Heart right ventricle (tissue), 16 donors: ENCODE measurements around the gene RDH16. TPM values are rescaled to one million over a fixed set of nuclear protein-coding genes. Genes with fewer than 3 reads are reported as not detected.

ENCODE experiments used
- ATAC-seq, 8 donors: fragments of 200-7000 bp; cut with Tn5 transposase; one replicate each; pipeline ENCODE4 v1.9.1; 2020; ENCODE audit warnings: mild to moderate bottlenecking in 8 of 8, moderate library complexity in 8 of 8, moderate number of reproducible peaks in 1 of 8
- DNase-seq, 2 donors: peaks; one replicate each; pipeline ENCODE4 v3.0.0-alpha.2; 2020
- H3K27ac ChIP-seq, 10 donors: fragments of 200-600 bp; sonication (generic) in 2 of 10; one replicate each; pipeline versions ENCODE4 v1.5.0 to v1.8.0; 2020 to 2022; ENCODE audit warnings: mild to moderate bottlenecking in 3 of 10
- H3K27me3 ChIP-seq, 7 donors: fragments of 200-600 bp; one replicate each; pipeline ENCODE4 v1.8.0; 2021 to 2022; ENCODE audit warnings: mild to moderate bottlenecking in 2 of 7
- H3K36me3 ChIP-seq, 9 donors: fragments of 200-600 bp; sonication (generic) in 1 of 9; one replicate each; pipeline versions ENCODE4 v1.5.0 to v1.8.0; 2020 to 2022; ENCODE audit warnings: mild to moderate bottlenecking in 2 of 9
- H3K4me1 ChIP-seq, 9 donors: fragments of 200-600 bp; sonication (generic) in 1 of 9; one replicate each; pipeline versions ENCODE4 v1.5.0 to v1.8.0; 2020 to 2022; ENCODE audit warnings: mild to moderate bottlenecking in 4 of 9
- H3K4me3 ChIP-seq, 10 donors: fragments of 200-600 bp; sonication (generic) in 2 of 10; one replicate each; pipeline versions ENCODE4 v1.5.0 to v1.8.0; 2020 to 2022; ENCODE audit warnings: mild to moderate bottlenecking in 7 of 10, moderate library complexity in 2 of 10
- H3K9me3 ChIP-seq, 11 donors: fragments of 200-600 bp in 10 of 11; sonication (generic) in 2 of 11; one replicate each; pipeline versions ENCODE4 v1.5.0 to v1.8.0; 2013 to 2022; ENCODE audit warnings: mild to moderate bottlenecking in 2 of 11, control low read depth in 1 of 11, moderate library complexity in 1 of 11
- WGBS, 2 donors: extraction: QIAGEN DNeasy Blood & Tissue Kit; methylation state at CpG; one replicate each; pipeline ENCODE4 v1.1.7; 2013; ENCODE audit warnings: inconsistent platforms in 1 of 2; 5-methylcytosine and 5-hydroxymethylcytosine counted together
- intact Hi-C, 10 donors: fragments of 100-400 bp; cut with DNase I; formaldehyde crosslinking; loops; one replicate each; pipeline versions ENCODE4 v1.11.1 to v1.14.2; 2022
- polyA plus RNA-seq, 2 donors: library from polyadenylated mRNA; stranded (reverse); fragments of 200-250 nt; gene quantifications; one replicate each; pipeline ENCODE4 v1.2.3, GENCODE V29; 2013
- total RNA-seq, 10 donors: library from RNA; stranded (reverse); fragmentation: NEBNext Ultra II Directional in 3 of 10; extraction: Animal tissue kit (Norgen Biotek cat#: 25700) in 3 of 10; gene quantifications; one replicate each; pipeline versions ENCODE4 v1.2.1 to v1.2.4, GENCODE V29; 2021 to 2023
- TF ChIP-seq, protein P1 (sequence below), 9 donors: fragments of 200-600 bp; sonication (generic) in 2 of 9; IDR thresholded peaks; one replicate each; pipeline versions ENCODE4 v1.5.0 to v1.8.0; 2021 to 2022; ENCODE audit warnings: antibody characterized with exemption in 9 of 9, mild to moderate bottlenecking in 5 of 9, moderate library complexity in 1 of 9
- donor health status: Arrhythmogenic right ventricular cardiomyopathy.
- donor health status: ischemic (EF 13 %, LVEDD 7.1; RV severe dilation, severe dysfunction).
- donor health status: healthy with polysubstance abuse.
- donor health status: DM: no; HTN: yes; CAD: no.
- donor health status: DM: no; HTN: no; CAD: no.
- donor health status: ischemic (EF 25% LVEDD 6.9; RV normal size, moderate dysfunction).
- donor health status: ischemic (EF 25% LVEDD 5.7; RV mildly dilated, moderate dysfunction).
- donor health status: healthy.
- donor health status: DM: yes; HTN: yes; CAD: no.
- donor health status: Ischemic cardiomyopathy.
- donor health status: ischemic (EF 35%, LVEDD 5.7; RV mildly dilated, moderate dysfunction).
- donor health status: nonischemic (EF 11% LVEDD 7.7; RV severe dilation, severe dysfunction).
- donor health status: DM: yes; HTN: yes; CAD: no.
- donor health status: PGD.
- donor health status: ischemic (EF 29% LVEDD 5.4; RV normal size, mild dysfunction).
- donor health status: nonischemic (EF 23%, LVEDD 6.1; RV moderate dilation, normal function).

RDH16 gene
- total and polyA plus RNA-seq, 12 donors = 0.12 to 0.59 (median 0.23) TPM; not detected in 2

DNA sequence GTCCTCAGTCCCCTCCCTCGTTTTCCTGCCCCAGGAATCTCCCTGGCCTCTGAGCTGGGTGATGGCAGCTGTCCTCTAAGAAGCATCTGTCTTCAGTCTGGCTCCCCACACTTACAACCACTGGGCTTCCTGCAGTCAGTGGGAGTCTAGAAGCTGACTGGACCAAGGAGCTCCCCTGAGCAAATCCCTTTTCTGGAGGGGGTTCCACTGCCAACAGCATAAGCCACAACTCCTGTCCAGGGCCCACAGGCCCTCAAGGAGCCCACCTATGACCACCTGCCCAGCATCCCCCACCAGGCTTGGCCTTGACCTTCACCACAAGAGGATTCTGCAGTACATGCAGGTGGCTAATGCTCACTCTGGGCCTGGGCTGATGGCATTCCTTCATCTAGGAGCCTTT lies 4.1 kb downstream of the RDH16 start:
- 14 to 25% methylated on average over 1 of the region's 1 CpG for WGBS, 2 donors
- DNase-seq = no peak

DNA sequence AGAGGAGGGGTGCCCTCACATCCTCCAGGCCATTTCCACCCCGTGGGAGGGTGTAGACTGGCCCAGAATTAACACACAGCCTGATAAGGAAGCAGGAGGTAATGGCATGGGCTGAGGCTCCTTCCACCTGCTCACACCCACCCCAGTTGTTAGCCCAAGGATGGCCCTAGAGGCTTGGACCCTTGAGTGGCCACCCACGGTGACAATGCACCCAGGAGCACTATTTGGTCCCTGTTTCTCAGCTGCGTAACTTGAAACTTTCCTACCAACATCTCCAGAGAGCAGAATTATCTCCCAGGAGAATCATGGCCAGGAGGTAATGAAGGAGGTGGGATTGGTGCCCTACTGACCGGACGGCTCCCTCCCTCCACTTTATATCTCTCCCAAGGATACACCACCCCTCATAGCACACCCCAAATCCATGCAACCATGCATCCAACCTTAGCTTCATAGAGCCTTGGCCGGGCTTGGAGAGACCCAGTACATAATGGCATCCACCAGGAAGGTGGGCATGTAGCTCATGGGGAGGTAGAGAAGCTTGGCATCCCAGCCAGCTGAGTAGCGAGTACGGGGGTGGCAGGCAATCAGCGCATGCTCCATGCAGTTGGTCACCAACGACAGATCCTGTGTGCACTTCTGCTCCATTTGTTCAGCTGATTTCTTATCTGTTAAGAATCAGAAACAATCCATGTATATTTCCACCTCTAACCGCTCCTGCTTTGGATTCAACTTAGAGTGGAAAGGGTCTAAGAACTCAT lies 5.6 kb downstream of the RDH16 start:
- Histone ChIP-seq H3K9me3 (no peaks in the 10 kb centered on the region), H3K27me3 (no peaks in the 10 kb centered on the region), H3K36me3 (no peaks in the 10 kb centered on the region), H3K4me1 (peaks cover 0 to 5% (median 0%) of the 10 kb centered on the region in 9 donors), H3K27ac (no peak overlapping the region), H3K4me3 (no peak overlapping the region)
- WGBS, 2 donors = 87 to 89% methylated on average over 11 of the region's 11 CpGs
- ATAC-seq = no peak
- TF ChIP-seq, protein P1, sequence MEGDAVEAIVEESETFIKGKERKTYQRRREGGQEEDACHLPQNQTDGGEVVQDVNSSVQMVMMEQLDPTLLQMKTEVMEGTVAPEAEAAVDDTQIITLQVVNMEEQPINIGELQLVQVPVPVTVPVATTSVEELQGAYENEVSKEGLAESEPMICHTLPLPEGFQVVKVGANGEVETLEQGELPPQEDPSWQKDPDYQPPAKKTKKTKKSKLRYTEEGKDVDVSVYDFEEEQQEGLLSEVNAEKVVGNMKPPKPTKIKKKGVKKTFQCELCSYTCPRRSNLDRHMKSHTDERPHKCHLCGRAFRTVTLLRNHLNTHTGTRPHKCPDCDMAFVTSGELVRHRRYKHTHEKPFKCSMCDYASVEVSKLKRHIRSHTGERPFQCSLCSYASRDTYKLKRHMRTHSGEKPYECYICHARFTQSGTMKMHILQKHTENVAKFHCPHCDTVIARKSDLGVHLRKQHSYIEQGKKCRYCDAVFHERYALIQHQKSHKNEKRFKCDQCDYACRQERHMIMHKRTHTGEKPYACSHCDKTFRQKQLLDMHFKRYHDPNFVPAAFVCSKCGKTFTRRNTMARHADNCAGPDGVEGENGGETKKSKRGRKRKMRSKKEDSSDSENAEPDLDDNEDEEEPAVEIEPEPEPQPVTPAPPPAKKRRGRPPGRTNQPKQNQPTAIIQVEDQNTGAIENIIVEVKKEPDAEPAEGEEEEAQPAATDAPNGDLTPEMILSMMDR (IDR thresholded peaks at IDR 0.05) = no peak
- intact Hi-C loops = no loop called here
- no peak for DNase-seq

More for the DNA sequence above, 4.1 kb downstream of the RDH16 start:
- no peak for ATAC-seq
- H3K4me1 ChIP-seq = peaks cover 0 to 5% (median 0%) of the 10 kb centered on the region in 9 donors
- H3K27me3 ChIP-seq = no peaks in the 10 kb centered on the region
- no peak overlapping the region for H3K4me3 ChIP-seq
- H3K27ac ChIP-seq = no peak overlapping the region
- intact Hi-C loops = no loop called here
- no peaks in the 10 kb centered on the region for H3K36me3 ChIP-seq
- H3K9me3 ChIP-seq = peaks cover 0 to 7% (median 2%) of the 10 kb centered on the region in 11 donors
- TF ChIP-seq, protein P1 (IDR thresholded peaks at IDR 0.05) = no peak

DNA sequence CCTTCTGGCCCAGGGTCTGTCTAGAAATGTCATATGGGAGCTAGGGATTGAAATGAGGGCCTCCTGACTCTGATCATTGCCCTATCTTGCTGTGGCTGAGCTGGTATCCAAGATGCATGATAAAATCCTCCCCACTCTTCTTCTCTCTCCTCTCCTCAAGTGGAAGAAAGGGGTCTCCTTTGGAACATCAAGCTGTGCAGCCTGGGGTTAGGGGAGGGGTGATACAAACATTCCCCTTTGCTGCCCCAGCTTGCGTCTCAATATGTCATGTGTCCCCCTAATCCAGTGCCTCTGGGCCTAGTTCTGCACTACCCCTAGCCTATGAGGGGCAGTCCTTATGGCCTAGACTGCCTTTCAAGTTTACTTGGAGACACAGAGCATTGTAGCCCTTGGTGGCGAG lies 8.5 kb downstream of the RDH16 start:
- ATAC-seq (no peak), DNase-seq (no peak)
- Histone ChIP-seq H3K4me1 (no peaks in the 10 kb centered on the region), H3K36me3 (no peaks in the 10 kb centered on the region), H3K4me3 (no peak overlapping the region), H3K27ac (no peak overlapping the region), H3K9me3 (peaks cover 0 to 4% (median 0%) of the 10 kb centered on the region in 11 donors), H3K27me3 (no peaks in the 10 kb centered on the region)
- WGBS, 2 donors = 98 to 99% methylated on average over 2 of the region's 2 CpGs
- TF ChIP-seq, protein P1 (IDR thresholded peaks at IDR 0.05) = no peak
- intact Hi-C loops = loop anchor here in 1 of 10 donors (5.0 kb wide), 1 partner anchor 53 kb away; no protein-coding TSS in a partner anchor

DNA sequence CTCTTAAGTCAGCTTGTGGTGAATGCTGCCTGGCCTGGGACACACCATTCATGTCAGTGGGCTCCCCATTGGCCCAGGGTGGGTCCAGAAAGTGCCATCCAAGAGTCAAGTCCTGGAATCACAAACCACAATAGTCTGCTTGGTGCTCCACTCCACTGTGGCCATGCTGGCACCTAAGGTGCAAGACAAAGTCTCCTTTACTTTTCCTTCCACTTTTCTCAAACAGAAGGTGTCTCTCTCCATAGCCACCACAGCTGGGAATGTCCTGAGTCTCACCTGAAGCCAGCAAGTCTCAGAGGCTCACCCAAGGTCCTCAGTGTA lies 9.0 kb downstream of the RDH16 start:
- ATAC-seq = no peak
- Histone ChIP-seq H3K36me3 (no peaks in the 10 kb centered on the region), H3K27ac (no peak overlapping the region), H3K27me3 (no peaks in the 10 kb centered on the region), H3K4me1 (no peaks in the 10 kb centered on the region), H3K9me3 (peaks cover 0 to 4% (median 0%) of the 10 kb centered on the region in 11 donors), H3K4me3 (no peak overlapping the region)
- DNase-seq = no peak
- TF ChIP-seq, protein P1 (IDR thresholded peaks at IDR 0.05) = no peak
- intact Hi-C loops = loop anchor here in 1 of 10 donors (5.0 kb wide), 1 partner anchor 54 kb away; no protein-coding TSS in a partner anchor
